NCI-H2171 (cell line): ENCODE data around the gene LILRB3.
"Not testable (repeated sequence)": the region's sequence is repeated elsewhere in the genome, so short reads cannot be mapped to it uniquely, and the experiment has no call there.

Source experiments
- DNase-seq: peaks from one replicate; lab custom pipeline; 2025; lab: John Stamatoyannopoulos, UW

LILRB3 gene

GRCh38 chr19:54242234-54242633 is 19.4 kb upstream of the LILRB3 start:
- DNase-seq = not testable (repeated sequence)

GRCh38 chr19:54240372-54241336 is 17.8 kb upstream of the LILRB3 start:
- not testable (repeated sequence) for DNase-seq

GRCh38 chr19:54239491-54240371 is 16.9 kb upstream of the LILRB3 start:
- not testable (repeated sequence) for DNase-seq

- no peak for DNase-seq
Observed at GRCh38 chr19:54233941-54234340, 11.1 kb upstream of the LILRB3 start.

GRCh38 chr19:54231077-54231931 is 8.5 kb upstream of the LILRB3 start:
- no peak for DNase-seq

- DNase-seq = no peak
Observed at GRCh38 chr19:54230031-54230430, 7.2 kb upstream of the LILRB3 start.

GRCh38 chr19:54229146-54229545 is 6.3 kb upstream of the LILRB3 start:
- DNase-seq = no peak

GRCh38 chr19:54224619-54225018 is 1.8 kb upstream of the LILRB3 start:
- not testable (repeated sequence) for DNase-seq

GRCh38 chr19:54223937-54224281 is 1.1 kb upstream of the LILRB3 start:
- DNase-seq = not testable (repeated sequence)

GRCh38 chr19:54223277-54223936 is 600 bp upstream of the LILRB3 start:
- DNase-seq = not testable (repeated sequence)

GRCh38 chr19:54221947-54222346 is 860 bp downstream of the LILRB3 start:
- DNase-seq = not testable (repeated sequence)

- DNase-seq = not testable (repeated sequence)
Observed at GRCh38 chr19:54219702-54220101, 3.1 kb downstream of the LILRB3 start.

- no peak for DNase-seq
Observed at GRCh38 chr19:54218960-54219661, 3.7 kb downstream of the LILRB3 start.

GRCh38 chr19:54218259-54218658 is 4.5 kb downstream of the LILRB3 start:
- no peak for DNase-seq

- not testable (repeated sequence) for DNase-seq
Observed at GRCh38 chr19:54217517-54218247, 5.1 kb downstream of the LILRB3 start.

GRCh38 chr19:54216869-54217268 is 5.9 kb downstream of the LILRB3 start:
- DNase-seq = no peak

GRCh38 chr19:54214734-54215133 is 8.1 kb downstream of the LILRB3 start:
- DNase-seq = not testable (repeated sequence)

- not testable (repeated sequence) for DNase-seq
Observed at GRCh38 chr19:54214217-54214616, 8.6 kb downstream of the LILRB3 start.

GRCh38 chr19:54211235-54211634 is 11.6 kb downstream of the LILRB3 start:
- no peak for DNase-seq
